ENCODE results near the gene PAX6. TPM values are rescaled to one million over a fixed set of nuclear protein-coding genes. Genes with fewer than 3 reads are reported as not detected.
"Not testable (repeated sequence)": the region's sequence is repeated elsewhere in the genome, so short reads cannot be mapped to it uniquely, and the experiment has no call there.

PAX6 gene
- total RNA-seq, 1 donor: not detected

DNA sequence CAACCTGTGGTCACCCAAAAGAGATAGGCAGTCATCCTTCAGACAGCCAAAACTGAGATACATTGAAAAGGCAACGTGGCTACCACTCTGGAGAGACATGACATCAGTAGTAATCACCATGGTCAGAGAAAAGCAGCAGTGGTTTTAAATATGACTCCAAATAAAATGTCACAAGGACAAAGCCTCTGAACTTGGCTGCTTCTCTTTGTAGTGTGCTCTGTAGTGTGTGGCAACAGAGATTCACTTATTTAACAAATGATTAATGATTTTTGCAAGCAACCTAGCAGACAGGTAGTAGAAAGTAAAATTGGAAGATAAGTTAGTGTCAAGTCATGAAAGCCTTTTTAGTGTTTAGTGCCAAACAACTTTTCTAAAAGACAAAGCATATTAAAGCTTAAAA, 63.5 kb downstream of the PAX6 start:
- DNase-seq (ENCODE audit: low read depth): no peak
- TF ChIP-seq, protein P1, sequence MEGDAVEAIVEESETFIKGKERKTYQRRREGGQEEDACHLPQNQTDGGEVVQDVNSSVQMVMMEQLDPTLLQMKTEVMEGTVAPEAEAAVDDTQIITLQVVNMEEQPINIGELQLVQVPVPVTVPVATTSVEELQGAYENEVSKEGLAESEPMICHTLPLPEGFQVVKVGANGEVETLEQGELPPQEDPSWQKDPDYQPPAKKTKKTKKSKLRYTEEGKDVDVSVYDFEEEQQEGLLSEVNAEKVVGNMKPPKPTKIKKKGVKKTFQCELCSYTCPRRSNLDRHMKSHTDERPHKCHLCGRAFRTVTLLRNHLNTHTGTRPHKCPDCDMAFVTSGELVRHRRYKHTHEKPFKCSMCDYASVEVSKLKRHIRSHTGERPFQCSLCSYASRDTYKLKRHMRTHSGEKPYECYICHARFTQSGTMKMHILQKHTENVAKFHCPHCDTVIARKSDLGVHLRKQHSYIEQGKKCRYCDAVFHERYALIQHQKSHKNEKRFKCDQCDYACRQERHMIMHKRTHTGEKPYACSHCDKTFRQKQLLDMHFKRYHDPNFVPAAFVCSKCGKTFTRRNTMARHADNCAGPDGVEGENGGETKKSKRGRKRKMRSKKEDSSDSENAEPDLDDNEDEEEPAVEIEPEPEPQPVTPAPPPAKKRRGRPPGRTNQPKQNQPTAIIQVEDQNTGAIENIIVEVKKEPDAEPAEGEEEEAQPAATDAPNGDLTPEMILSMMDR (IDR thresholded peaks at IDR 0.05; ENCODE audit: insufficient read depth, low read depth, low read length): no peak
- H3K4me3 ChIP-seq (ENCODE audit: low read depth, low read length): no peak overlapping the region

DNA sequence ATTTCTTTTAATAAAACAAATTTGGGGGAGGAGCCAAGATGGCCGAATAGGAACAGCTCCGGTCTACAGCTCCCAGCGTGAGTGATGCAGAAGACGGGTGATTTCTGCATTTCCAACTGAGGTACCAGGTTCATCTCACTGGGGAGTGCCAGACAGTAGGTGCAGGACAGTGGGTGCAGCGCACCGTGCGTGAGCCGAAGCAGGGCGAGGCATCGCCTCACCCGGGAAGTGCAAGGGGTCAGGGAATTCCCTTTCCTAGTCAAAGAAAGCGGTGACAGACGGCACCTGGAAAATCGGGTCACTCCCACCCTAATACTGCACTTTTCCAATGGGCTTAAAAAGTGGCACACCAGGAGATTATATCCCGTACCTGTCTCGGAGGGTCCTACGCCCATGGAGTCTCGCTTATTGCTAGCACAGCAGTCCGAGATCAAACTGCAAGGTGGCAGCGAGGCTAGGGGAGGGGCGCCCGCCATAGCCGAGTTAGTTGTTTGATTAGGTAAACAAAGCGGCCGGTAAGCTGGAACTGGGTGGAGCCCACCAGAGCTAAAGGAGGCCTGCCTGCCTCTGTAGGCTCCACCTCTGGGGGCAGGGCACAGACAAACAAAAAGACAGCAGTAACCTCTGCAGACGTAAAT, 70.3 kb downstream of the PAX6 start:
- not testable (repeated sequence) for DNase-seq (ENCODE audit: low read depth); H3K4me3 ChIP-seq (ENCODE audit: low read depth, low read length)

DNA sequence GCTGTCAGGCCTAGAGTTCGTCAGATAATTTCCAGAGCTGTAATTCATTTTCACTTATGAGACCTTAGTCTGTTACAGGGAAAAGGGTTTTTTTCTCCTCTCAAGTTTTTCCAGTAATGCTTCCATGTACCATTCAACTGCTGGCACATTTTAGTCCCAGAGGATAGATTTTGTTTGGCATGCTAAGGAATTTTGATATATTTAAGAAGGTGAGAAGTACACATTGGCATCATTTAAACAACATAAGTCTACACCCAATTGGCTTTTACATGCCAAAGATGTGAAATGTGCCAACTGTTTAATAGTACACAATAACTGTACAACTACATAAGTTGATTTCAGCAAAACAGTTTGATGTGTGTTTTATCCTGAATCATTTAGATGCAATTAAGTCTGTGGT, 71.0 kb downstream of the PAX6 start:
- no peak overlapping the region for H3K4me3 ChIP-seq (ENCODE audit: low read depth, low read length)
- TF ChIP-seq, protein P1 (IDR thresholded peaks at IDR 0.05; ENCODE audit: insufficient read depth, low read depth, low read length): no peak
- no peak for DNase-seq (ENCODE audit: low read depth)
